ENCODE data around the gene C1orf35. TPM values are rescaled to one million over a fixed set of nuclear protein-coding genes. Genes with fewer than 3 reads are reported as not detected.

Gene C1orf35
- total and polyA plus RNA-seq, 9 of the 15 experiments (the other 6 are each of a cell fraction or from before 2014, with no cell fraction given): 3.2 to 48.7 (median 12.5) TPM

DNA sequence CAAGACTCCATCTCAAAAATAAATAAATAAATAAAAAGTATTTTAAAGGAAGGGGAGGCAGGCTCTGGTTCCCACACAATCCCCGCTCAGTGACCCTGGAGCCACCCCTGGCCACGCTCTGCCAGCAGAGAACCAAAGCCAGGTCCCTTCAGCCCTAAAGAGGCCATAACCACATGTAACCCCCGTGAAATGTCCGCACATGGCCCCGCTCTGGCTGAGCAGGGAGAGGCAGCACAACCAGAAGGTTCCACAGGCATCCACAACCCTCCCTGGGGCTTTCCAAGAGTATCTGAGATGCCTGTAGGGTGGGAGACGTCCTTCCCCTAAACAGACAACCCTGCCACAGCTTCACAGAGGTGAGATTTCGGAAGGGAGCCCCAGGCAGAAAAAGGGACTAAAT is 22.0 kb downstream of the C1orf35 start (continued):
- TF ChIP-seq, protein P1, sequence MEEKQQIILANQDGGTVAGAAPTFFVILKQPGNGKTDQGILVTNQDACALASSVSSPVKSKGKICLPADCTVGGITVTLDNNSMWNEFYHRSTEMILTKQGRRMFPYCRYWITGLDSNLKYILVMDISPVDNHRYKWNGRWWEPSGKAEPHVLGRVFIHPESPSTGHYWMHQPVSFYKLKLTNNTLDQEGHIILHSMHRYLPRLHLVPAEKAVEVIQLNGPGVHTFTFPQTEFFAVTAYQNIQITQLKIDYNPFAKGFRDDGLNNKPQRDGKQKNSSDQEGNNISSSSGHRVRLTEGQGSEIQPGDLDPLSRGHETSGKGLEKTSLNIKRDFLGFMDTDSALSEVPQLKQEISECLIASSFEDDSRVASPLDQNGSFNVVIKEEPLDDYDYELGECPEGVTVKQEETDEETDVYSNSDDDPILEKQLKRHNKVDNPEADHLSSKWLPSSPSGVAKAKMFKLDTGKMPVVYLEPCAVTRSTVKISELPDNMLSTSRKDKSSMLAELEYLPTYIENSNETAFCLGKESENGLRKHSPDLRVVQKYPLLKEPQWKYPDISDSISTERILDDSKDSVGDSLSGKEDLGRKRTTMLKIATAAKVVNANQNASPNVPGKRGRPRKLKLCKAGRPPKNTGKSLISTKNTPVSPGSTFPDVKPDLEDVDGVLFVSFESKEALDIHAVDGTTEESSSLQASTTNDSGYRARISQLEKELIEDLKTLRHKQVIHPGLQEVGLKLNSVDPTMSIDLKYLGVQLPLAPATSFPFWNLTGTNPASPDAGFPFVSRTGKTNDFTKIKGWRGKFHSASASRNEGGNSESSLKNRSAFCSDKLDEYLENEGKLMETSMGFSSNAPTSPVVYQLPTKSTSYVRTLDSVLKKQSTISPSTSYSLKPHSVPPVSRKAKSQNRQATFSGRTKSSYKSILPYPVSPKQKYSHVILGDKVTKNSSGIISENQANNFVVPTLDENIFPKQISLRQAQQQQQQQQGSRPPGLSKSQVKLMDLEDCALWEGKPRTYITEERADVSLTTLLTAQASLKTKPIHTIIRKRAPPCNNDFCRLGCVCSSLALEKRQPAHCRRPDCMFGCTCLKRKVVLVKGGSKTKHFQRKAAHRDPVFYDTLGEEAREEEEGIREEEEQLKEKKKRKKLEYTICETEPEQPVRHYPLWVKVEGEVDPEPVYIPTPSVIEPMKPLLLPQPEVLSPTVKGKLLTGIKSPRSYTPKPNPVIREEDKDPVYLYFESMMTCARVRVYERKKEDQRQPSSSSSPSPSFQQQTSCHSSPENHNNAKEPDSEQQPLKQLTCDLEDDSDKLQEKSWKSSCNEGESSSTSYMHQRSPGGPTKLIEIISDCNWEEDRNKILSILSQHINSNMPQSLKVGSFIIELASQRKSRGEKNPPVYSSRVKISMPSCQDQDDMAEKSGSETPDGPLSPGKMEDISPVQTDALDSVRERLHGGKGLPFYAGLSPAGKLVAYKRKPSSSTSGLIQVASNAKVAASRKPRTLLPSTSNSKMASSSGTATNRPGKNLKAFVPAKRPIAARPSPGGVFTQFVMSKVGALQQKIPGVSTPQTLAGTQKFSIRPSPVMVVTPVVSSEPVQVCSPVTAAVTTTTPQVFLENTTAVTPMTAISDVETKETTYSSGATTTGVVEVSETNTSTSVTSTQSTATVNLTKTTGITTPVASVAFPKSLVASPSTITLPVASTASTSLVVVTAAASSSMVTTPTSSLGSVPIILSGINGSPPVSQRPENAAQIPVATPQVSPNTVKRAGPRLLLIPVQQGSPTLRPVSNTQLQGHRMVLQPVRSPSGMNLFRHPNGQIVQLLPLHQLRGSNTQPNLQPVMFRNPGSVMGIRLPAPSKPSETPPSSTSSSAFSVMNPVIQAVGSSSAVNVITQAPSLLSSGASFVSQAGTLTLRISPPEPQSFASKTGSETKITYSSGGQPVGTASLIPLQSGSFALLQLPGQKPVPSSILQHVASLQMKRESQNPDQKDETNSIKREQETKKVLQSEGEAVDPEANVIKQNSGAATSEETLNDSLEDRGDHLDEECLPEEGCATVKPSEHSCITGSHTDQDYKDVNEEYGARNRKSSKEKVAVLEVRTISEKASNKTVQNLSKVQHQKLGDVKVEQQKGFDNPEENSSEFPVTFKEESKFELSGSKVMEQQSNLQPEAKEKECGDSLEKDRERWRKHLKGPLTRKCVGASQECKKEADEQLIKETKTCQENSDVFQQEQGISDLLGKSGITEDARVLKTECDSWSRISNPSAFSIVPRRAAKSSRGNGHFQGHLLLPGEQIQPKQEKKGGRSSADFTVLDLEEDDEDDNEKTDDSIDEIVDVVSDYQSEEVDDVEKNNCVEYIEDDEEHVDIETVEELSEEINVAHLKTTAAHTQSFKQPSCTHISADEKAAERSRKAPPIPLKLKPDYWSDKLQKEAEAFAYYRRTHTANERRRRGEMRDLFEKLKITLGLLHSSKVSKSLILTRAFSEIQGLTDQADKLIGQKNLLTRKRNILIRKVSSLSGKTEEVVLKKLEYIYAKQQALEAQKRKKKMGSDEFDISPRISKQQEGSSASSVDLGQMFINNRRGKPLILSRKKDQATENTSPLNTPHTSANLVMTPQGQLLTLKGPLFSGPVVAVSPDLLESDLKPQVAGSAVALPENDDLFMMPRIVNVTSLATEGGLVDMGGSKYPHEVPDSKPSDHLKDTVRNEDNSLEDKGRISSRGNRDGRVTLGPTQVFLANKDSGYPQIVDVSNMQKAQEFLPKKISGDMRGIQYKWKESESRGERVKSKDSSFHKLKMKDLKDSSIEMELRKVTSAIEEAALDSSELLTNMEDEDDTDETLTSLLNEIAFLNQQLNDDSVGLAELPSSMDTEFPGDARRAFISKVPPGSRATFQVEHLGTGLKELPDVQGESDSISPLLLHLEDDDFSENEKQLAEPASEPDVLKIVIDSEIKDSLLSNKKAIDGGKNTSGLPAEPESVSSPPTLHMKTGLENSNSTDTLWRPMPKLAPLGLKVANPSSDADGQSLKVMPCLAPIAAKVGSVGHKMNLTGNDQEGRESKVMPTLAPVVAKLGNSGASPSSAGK (IDR thresholded peaks at IDR 0.05): peak; percentile 56; the same call in 1 of the 2 replicates
- no peak for TF ChIP-seq HOXB6 (CRISPR knock-in tag; IDR thresholded peaks at IDR 0.05; ENCODE audit: borderline replicate concordance)
- TF ChIP-seq MYC (IDR thresholded peaks at IDR 0.05; ENCODE audit: low read depth, low read length): peak; percentile 64
- no peak for TF ChIP-seq MYC (CRISPR knock-in tag; IDR thresholded peaks at IDR 0.05; ENCODE audit: borderline replicate concordance, low read depth)
- TF ChIP-seq YY1 (IDR thresholded peaks at IDR 0.05; ENCODE audit: borderline replicate concordance in 1 of 3, control insufficient read depth in 1 of 3, extremely low read depth in 1 of 3, insufficient read depth in 3 of 3, insufficient read length in 1 of 3, insufficient replicate concordance in 2 of 3, low read depth in 1 of 3, low read length in 2 of 3): peak in 1 of 3 experiments; percentile 69
- TF ChIP-seq ARHGAP35 (IDR thresholded peaks at IDR 0.05; ENCODE audit: partially characterized antibody): no peak
- 0 out of 4 replicates have a peak, but pooled peaks of 1 of the 2 experiments have one; percentile 13 for TF ChIP-seq MAZ (CRISPR knock-in tag; conservative IDR thresholded peaks at IDR 0.05 in 1 of 2, IDR thresholded peaks at IDR 0.05 in 1 of 2)
- TF ChIP-seq MNT (conservative IDR thresholded peaks at IDR 0.05): peak in 1 of 2 experiments; percentile 27; a peak in 2 of 4 replicates
- 0 out of 2 replicates have a peak, but pooled peaks have one; percentile 26 for TF ChIP-seq L3MBTL2 (IDR thresholded peaks at IDR 0.05)
